Glutamatergic neuron (in vitro differentiated cells): ENCODE data around the gene ELOVL6. TPM values are rescaled to one million over a fixed set of nuclear protein-coding genes. Genes with fewer than 3 reads are reported as not detected.
"Not testable (repeated sequence)": the region's sequence is repeated elsewhere in the genome, so short reads cannot be mapped to it uniquely, and the experiment has no call there.

Experiments
- DNase-seq: peaks from one replicate; pipeline ENCODE4 v3.0.0; 2022
- H3K27ac Mint-ChIP-seq: one replicate; pipeline ENCODE4 v1.8.0; 2020; ENCODE audit warnings: mild to moderate bottlenecking, mixed read lengths, inconsistent platforms; ENCODE audit not compliant: unreplicated experiment
- H3K27me3 Mint-ChIP-seq: one replicate; pipeline ENCODE4 v1.8.0; 2020; ENCODE audit warnings: mild to moderate bottlenecking, moderate library complexity, mixed read lengths, inconsistent platforms; ENCODE audit not compliant: unreplicated experiment
- H3K36me3 Mint-ChIP-seq: one replicate; pipeline ENCODE4 v1.8.0; 2020; ENCODE audit warnings: mild to moderate bottlenecking, mixed read lengths, inconsistent platforms; ENCODE audit not compliant: unreplicated experiment
- H3K4me1 Mint-ChIP-seq: one replicate; pipeline ENCODE4 v1.8.0; 2020; ENCODE audit warnings: mild to moderate bottlenecking, low read depth, mixed read lengths, inconsistent platforms; ENCODE audit not compliant: unreplicated experiment
- H3K4me3 Mint-ChIP-seq: one replicate; pipeline ENCODE4 v1.8.0; 2020; ENCODE audit warnings: mild to moderate bottlenecking, mixed read lengths, inconsistent platforms; ENCODE audit not compliant: unreplicated experiment
- H3K9me3 Mint-ChIP-seq: one replicate; pipeline ENCODE4 v1.8.0; 2020; ENCODE audit warnings: mild to moderate bottlenecking, moderate library complexity, mixed read lengths, inconsistent platforms; ENCODE audit not compliant: unreplicated experiment
- total RNA-seq: library from RNA; stranded (reverse); fragmentation: NEBNext Ultra II Directional; extraction: Animal tissue kit (Norgen Biotek cat#: 25700); gene quantifications from one replicate; pipeline ENCODE4 v1.2.1, GENCODE V29; 2021; ENCODE audit not compliant: unreplicated experiment
- TF ChIP-seq, protein P1 (sequence below): fragments of 200-600 bp; sonication (generic); IDR thresholded peaks from one replicate; pipeline ENCODE4 v1.5.0; 2021; ENCODE audit not compliant: partially characterized antibody, unreplicated experiment

Gene ELOVL6
- total RNA-seq, 1 donor from 2014 or later = 60.1 TPM

DNA sequence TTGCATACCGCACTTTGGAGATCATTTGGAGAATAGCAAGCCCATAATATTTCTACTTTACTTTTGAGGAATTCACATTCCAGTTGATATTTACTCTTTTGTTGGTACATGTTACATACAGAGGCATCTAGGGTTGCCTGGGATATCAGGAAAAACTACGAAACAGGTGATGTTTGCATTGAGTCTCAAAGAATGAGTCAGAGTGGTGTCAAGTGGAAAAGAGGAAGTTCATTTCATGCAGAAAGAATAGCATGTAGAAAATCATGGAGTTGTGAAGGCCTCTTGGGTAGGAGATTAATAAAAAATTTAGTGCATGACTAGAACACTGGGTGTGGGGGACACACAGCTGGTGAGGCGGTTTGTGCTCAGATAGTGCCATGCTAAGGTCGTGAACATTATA, 33.5 kb upstream of the ELOVL6 start:
- TF ChIP-seq, protein P1, sequence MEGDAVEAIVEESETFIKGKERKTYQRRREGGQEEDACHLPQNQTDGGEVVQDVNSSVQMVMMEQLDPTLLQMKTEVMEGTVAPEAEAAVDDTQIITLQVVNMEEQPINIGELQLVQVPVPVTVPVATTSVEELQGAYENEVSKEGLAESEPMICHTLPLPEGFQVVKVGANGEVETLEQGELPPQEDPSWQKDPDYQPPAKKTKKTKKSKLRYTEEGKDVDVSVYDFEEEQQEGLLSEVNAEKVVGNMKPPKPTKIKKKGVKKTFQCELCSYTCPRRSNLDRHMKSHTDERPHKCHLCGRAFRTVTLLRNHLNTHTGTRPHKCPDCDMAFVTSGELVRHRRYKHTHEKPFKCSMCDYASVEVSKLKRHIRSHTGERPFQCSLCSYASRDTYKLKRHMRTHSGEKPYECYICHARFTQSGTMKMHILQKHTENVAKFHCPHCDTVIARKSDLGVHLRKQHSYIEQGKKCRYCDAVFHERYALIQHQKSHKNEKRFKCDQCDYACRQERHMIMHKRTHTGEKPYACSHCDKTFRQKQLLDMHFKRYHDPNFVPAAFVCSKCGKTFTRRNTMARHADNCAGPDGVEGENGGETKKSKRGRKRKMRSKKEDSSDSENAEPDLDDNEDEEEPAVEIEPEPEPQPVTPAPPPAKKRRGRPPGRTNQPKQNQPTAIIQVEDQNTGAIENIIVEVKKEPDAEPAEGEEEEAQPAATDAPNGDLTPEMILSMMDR = no peak
- H3K9me3 Mint-ChIP-seq = no peaks in the 10 kb centered on the region
- no peak for DNase-seq
- H3K4me1 Mint-ChIP-seq = no peaks in the 10 kb centered on the region
- no peak overlapping the region for H3K4me3 Mint-ChIP-seq
- peaks cover 2% of the 10 kb centered on the region for H3K27me3 Mint-ChIP-seq
- no peak overlapping the region for H3K27ac Mint-ChIP-seq
- no peaks in the 10 kb centered on the region for H3K36me3 Mint-ChIP-seq

DNA sequence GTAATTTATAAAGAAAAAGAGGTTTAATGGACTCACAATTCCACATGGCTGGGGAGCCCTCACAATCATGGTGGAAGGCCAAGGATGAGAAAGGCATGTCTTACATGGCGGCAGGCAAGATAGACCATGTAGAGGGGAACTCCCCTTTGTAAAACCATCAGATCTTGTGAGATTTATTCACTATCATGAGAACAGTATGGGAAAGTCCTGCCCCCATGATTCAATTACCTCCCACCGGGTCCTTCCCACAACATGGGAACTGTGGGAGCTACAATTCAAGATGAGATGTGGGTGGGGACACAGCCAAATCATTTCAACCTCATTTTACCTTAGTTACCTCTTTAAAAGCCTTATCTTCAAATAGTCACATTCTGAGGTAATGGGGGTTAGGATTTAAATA, 30.9 kb upstream of the ELOVL6 start:
- no peak for DNase-seq
- Mint-ChIP-seq H3K27ac (no peak overlapping the region), H3K4me3 (no peak overlapping the region), H3K9me3 (no peaks in the 10 kb centered on the region), H3K36me3 (no peaks in the 10 kb centered on the region), H3K4me1 (no peaks in the 10 kb centered on the region), H3K27me3 (peaks cover 2% of the 10 kb centered on the region)
- TF ChIP-seq, protein P1 = no peak

DNA sequence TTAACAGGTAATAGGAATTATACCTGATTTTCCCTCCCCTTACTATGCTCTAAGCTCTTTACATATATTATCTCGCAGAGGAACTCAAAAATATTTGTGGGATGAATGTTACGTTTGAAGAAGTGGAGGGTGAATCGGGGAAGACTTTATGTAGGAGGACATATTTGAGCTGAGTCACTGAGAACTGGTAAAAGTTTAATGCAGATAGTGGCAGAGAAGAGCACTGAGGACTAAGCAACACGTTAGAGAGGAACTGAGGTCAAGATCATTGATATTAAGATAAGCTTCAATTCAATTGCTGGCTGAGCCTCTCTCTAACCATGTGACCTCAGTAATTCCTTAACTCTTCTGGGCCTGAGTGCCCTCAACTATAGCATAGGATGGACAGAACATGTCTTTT, 26.4 kb upstream of the ELOVL6 start:
- Mint-ChIP-seq H3K36me3 (peaks cover 5% of the 10 kb centered on the region), H3K9me3 (no peaks in the 10 kb centered on the region), H3K4me1 (no peaks in the 10 kb centered on the region), H3K27ac (no peak overlapping the region), H3K27me3 (peaks cover 4% of the 10 kb centered on the region), H3K4me3 (no peak overlapping the region)
- DNase-seq = no peak
- TF ChIP-seq, protein P1 = no peak

DNA sequence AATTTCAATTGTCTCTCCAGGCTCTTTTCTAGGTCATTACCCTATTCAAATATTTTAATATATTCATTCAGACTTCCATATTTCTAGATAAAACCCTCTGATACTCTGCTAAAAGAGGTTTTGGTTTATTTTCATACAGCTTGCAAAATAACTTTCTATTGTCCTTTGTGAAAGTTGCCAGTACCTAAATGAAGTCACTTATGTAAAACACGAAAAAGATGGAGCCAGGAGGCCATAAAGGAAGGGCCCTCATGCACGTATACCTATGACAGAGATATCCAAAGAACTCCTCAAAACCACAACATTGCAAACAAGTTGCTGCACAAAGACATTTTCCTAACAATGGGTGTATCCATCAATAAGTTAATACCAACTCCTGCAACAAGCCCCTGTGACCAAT, 25.7 kb upstream of the ELOVL6 start:
- peaks cover 4% of the 10 kb centered on the region for H3K9me3 Mint-ChIP-seq
- H3K27me3 Mint-ChIP-seq = peaks cover 4% of the 10 kb centered on the region
- no peaks in the 10 kb centered on the region for H3K4me1 Mint-ChIP-seq
- no peak for DNase-seq
- no peak overlapping the region for H3K4me3 Mint-ChIP-seq
- H3K27ac Mint-ChIP-seq = no peak overlapping the region
- H3K36me3 Mint-ChIP-seq = peaks cover 10% of the 10 kb centered on the region
- TF ChIP-seq, protein P1 = no peak

DNA sequence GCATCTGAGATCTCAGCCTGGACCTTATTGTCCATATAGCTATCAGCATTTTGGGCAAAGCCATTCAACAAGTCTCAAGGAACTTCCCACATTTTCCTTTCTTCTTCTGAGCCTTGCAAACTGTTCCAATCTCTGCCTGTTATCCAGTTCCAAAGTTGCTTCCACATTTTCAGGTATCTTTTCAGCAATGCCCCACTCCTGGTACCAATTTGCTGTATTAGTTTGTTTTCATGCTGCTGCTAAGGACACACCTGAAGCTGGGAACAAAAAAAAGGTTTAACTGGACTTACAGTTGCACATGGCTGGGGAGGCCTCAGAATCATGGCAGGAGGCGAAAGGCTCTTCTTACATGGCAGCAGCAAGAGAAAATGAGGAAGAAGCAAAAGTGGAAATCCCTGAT, 20.5 kb upstream of the ELOVL6 start:
- not testable (repeated sequence) for H3K4me1 Mint-ChIP-seq, H3K27ac Mint-ChIP-seq, H3K9me3 Mint-ChIP-seq, H3K27me3 Mint-ChIP-seq, H3K4me3 Mint-ChIP-seq, DNase-seq
- H3K36me3 Mint-ChIP-seq = peaks cover 23% of the 10 kb centered on the region

DNA sequence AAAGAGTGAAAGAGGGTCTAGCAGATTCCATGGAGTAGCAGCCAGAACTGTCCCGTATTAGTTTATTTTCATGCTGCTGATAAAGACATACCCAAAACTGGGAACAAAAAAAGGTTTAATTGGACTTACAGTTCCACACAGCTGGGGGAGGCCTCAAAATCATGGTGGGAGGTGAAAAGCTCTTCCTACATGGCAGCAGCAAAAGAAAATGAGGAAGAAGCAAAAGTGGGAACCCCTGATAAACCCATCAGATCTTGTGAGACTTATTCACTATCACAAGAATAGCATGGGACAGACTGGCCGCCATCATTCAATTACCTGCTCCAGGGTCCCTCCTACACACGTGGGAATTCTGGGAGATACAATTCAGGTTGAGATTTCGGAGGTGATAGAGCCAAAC, 18.8 kb upstream of the ELOVL6 start:
- peaks cover 23% of the 10 kb centered on the region for H3K36me3 Mint-ChIP-seq
- H3K4me3 Mint-ChIP-seq, H3K27me3 Mint-ChIP-seq, H3K27ac Mint-ChIP-seq, DNase-seq, H3K4me1 Mint-ChIP-seq, H3K9me3 Mint-ChIP-seq: not testable (repeated sequence)
